ENCODE measurements around the gene LPP.
A peak's percentile ranks its signal among the peaks of the same experiment; 100 is the strongest.

GRCh38 chr3:188680189-188680588 is 526.2 kb downstream of the LPP start:
- TF ChIP-seq POLR2AphosphoS5 (IDR thresholded peaks at IDR 0.05) (peak in 2 of 3 donors; percentile 7 to 21), CTCF (IDR thresholded peaks at IDR 0.05) (no peak)
